H7 (cell line): ENCODE data around the gene ARMC2. TPM values are rescaled to one million over a fixed set of nuclear protein-coding genes. Genes with fewer than 3 reads are reported as not detected.
"Not testable (repeated sequence)": the region's sequence is repeated elsewhere in the genome, so short reads cannot be mapped to it uniquely, and the experiment has no call there.

Experiments
- DNase-seq: peaks from one replicate; pipeline ENCODE4 v3.0.0; 2012
- H3K27me3 ChIP-seq: 2 replicates; pipeline ENCODE4 v1.6.0; 2011; ENCODE audit warnings: mild to moderate bottlenecking, low read length; ENCODE audit not compliant: control insufficient read depth, insufficient read depth
- H3K36me3 ChIP-seq: replicated peaks from 2 replicates; pipeline ENCODE4 v1.5.1; 2011; ENCODE audit warnings: low read length; ENCODE audit not compliant: control insufficient read depth, insufficient read depth
- H3K4me3 ChIP-seq: 2 replicates; pipeline ENCODE4 v1.5.1; 2011; ENCODE audit warnings: low read depth, mild to moderate bottlenecking, control low read depth, low read length, moderate library complexity; ENCODE audit not compliant: insufficient read depth
- total RNA-seq: library from RNA; depleted of rRNA; stranded (reverse); fragments of >200 nt; shearing (Covaris generic); gene quantifications from 2 replicates; pipeline ENCODE4 v1.2.3, GENCODE V29; 2014

Gene ARMC2
- total RNA-seq, 1 experiment from 2014 or later, result 1.3 TPM

GRCh38 chr6:108896111-108896661 is 48.0 kb downstream of the ARMC2 start:
- Histone ChIP-seq H3K36me3 (no peaks in the 10 kb centered on the region), H3K4me3 (no peak overlapping the region), H3K27me3 (no peaks in the 10 kb centered on the region)
- DNase-seq, result no peak

GRCh38 chr6:108897371-108897770 is 49.1 kb downstream of the ARMC2 start:
- H3K27me3 ChIP-seq, result no peaks in the 10 kb centered on the region
- no peaks in the 10 kb centered on the region for H3K36me3 ChIP-seq
- no peak for DNase-seq
- no peak overlapping the region for H3K4me3 ChIP-seq

DNA sequence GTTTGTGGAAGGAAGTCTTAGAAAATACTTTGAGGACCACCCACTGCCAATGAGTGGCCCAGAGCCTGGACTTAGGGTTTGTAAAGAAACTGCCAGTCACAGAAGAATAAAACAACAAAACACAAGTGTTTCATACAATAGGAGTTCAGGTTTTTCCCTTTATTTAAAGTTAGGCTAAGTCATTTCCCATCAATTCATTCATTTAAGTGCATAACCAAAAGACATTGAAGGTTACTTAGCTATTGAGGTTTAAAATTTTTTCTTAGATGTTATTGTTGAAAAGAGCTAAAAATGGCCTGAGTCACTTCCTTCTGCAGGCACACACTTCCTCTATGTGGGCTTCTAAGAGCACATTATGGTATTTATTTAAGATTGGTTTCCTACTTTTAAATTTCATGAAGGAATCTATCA is 54.2 kb downstream of the ARMC2 start:
- no peak overlapping the region for H3K4me3 ChIP-seq
- no peak for DNase-seq
- no peaks in the 10 kb centered on the region for H3K27me3 ChIP-seq
- no peaks in the 10 kb centered on the region for H3K36me3 ChIP-seq

DNA sequence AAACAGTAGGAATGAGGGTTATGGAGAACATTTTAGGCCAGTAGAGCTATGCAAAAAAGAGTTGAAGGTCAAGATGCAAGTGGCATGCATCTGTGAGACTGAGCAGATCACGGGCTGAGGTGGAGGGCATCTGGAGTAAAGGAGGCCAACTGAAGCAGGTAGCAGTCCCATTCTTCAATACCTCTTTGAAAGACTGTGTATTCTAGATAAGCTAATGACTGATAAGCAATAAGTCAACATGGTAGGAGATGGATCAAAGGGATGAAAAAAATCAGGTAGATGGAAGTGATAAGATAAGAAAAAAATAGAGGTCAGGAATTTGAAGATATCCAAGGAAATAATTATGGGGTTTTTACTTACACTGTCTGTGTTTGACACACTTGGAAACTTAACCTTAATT is 55.6 kb downstream of the ARMC2 start:
- no peaks in the 10 kb centered on the region for H3K27me3 ChIP-seq
- H3K4me3 ChIP-seq, result no peak overlapping the region
- no peaks in the 10 kb centered on the region for H3K36me3 ChIP-seq
- DNase-seq, result no peak

- H3K4me3 ChIP-seq, result no peak overlapping the region
- no peaks in the 10 kb centered on the region for H3K27me3 ChIP-seq
- DNase-seq, result no peak
Measured at GRCh38 chr6:108904741-108905140, 56.5 kb downstream of the ARMC2 start.

DNA sequence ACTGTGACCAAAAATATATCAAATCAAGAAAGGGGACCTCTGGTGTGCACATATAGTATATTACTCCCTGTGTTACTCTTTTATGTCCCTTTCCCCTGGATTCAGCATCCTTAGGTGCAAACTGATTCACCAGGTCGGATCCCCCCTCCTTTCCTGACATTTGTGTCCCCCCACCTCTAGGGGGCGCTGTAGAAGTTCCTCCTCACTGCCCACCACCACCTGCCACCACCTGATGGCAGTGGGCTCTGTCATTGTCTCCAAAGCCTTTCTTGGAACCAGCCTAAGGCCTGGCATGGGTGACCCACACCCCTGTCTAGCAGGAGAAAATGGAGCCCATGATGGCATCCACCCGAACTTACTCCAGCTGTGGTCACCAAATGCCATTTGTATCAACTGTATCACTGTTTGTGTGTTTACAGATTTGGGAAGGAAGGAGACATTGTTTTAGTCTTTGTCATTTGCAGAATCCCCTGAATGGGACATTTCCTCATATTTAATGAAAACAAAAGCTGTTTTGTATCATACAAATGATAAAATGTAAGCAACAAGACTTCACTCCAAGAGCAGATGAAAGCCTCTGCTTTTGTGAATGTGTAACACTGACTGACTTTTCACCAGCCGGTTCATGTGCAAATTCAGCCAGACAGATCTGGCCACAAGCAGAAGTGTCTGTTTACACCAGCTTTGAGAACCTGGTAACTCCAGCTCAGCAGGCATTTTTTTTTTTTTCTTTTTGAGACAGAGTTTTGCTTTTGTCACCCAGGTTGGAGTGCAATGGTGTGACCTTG is 66.2 kb downstream of the ARMC2 start:
- H3K4me3 ChIP-seq, result no peak overlapping the region
- H3K27me3 ChIP-seq, result no peaks in the 10 kb centered on the region
- H3K36me3 ChIP-seq, result no peaks in the 10 kb centered on the region
- peak; percentile 82 for DNase-seq

More at GRCh38 chr6:108904741-108905140, 56.5 kb downstream of the ARMC2 start:
- H3K36me3 ChIP-seq, result no peaks in the 10 kb centered on the region

DNA sequence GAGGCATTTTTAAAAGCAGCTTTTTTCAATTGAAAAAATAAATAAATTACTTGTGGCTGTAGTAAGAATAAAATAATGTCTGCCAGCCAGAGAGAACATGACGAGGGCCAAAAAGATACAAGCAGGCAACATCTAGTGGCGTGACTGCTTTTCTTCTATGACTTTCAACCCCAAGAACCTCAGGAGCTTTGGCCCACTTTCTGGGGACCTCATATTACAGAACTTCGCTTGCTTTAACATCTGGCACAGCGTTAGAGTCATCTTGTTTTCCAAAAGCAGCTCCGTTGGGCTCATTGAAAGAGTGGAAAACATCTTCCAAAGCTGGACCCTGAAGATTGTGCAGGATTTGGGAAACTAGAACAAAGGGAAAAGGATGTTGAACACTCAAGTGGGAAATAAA is 67.0 kb downstream of the ARMC2 start:
- H3K27me3 ChIP-seq, result no peaks in the 10 kb centered on the region
- no peak overlapping the region for H3K4me3 ChIP-seq
- H3K36me3 ChIP-seq, result no peaks in the 10 kb centered on the region
- DNase-seq, result no peak

DNA sequence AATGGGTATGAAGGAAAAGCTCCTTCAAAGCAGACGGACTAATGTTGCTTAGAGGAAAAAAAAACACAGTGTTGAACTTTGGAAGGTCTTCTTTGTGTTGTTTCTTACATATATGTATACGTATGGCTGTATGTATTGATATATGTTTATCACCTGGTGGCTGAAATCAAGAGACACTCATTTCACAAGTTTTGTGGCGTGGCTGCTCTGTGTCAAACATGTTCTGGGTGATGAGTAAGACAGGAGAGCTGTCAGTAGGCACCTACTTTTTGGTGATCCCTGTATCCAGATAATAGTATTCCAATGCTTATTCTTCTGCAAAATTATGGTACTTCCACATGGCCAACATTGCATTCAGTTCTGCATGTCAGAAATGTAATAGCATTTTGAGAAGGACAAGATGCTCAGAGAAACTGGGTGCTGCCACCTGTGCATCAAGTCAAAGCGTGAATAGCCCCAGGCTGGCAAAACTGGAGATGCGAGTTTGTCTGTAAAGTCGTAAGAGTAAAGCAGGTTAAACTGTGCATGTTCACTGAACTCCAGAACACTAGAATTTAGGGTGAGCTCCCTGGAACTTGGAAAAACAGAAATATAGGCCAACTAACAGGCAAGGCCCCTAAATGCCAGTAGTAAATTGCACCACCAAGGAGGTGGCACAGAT is 67.9 kb downstream of the ARMC2 start:
- DNase-seq, result no peak
- Histone ChIP-seq H3K27me3 (no peaks in the 10 kb centered on the region), H3K36me3 (no peaks in the 10 kb centered on the region), H3K4me3 (no peak overlapping the region)

DNA sequence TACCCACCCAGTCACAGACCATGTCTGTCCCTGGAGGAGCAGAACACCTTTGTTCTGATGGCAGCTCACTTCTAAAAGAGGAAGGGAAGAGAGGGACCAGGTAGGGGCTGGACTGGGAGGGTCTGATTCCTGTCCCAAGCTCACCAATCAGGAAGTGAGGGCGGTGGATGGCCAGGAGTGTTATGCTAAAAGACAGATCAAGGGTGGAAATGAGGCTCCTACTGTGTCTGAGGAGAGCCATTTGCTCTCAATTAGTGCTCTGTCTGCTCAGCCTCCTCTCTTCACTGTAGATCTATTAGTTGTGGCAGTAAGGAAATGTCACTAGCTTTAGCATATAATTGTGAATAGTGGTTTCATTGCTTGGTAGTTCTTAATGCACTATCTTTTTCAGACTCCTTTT is 72.5 kb downstream of the ARMC2 start:
- H3K36me3 ChIP-seq, result no peaks in the 10 kb centered on the region
- DNase-seq, result peak; percentile 67
- H3K4me3 ChIP-seq, result no peak overlapping the region
- H3K27me3 ChIP-seq, result no peaks in the 10 kb centered on the region

DNA sequence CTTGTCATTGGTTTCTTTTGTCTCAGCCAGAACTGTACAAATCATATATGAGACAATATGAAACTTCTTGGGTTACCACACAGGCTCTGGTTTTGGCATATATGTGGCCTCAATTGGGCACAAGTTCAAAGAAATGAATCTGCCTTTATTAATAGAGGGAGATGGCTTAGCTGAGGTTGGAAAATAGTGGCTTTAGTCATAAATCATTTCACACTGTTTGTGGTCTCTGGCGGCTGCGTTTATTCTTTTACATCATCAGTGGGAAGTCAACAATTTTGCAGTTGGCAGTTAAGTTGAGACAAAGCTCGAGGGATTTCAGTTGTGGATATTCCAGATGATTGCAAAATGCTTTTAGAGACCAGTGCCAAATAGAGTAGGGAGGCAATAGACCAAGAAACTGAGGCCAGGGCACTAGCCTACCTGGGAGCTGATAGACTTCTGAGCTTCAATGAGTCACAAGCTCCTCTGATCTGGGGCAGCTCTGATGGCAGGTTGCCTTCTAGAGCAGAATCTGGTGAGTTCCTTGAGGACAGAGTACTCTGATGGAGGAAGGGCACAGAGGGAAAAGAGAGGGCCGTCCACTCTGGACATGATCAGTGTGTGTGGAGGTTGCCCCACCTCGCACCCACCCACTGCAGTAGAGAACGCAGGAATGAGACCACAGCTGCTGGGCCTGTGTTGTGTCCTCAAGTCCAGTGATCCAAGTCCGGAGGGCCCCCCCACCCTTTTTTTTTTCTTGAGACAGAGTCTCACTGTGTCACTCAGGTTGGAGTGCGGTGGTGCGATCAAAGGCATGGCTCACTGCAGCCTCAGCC is 73.5 kb downstream of the ARMC2 start:
- no peaks in the 10 kb centered on the region for H3K27me3 ChIP-seq
- no peak for DNase-seq
- no peaks in the 10 kb centered on the region for H3K36me3 ChIP-seq
- H3K4me3 ChIP-seq, result no peak overlapping the region

DNA sequence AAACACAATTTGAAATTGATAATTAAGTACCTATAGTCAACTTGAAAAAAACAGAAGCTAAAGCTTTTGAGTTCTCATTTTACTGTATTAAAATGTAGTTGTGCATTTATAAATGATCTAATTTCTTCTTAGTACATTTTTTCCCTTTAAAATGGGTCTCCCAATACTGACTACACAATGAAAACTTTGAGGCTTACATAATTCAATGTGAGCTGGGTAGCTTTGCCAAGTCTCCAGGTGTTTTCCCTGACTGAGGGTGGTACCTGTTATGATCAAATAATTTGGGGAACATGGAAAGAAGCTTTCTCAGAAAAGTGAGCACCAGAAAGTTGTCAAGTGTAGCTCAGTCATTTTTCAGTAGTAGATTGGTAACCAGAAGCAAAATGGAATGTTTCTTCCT is 74.3 kb downstream of the ARMC2 start:
- no peaks in the 10 kb centered on the region for H3K27me3 ChIP-seq
- H3K4me3 ChIP-seq, result no peak overlapping the region
- DNase-seq, result no peak
- no peaks in the 10 kb centered on the region for H3K36me3 ChIP-seq

DNA sequence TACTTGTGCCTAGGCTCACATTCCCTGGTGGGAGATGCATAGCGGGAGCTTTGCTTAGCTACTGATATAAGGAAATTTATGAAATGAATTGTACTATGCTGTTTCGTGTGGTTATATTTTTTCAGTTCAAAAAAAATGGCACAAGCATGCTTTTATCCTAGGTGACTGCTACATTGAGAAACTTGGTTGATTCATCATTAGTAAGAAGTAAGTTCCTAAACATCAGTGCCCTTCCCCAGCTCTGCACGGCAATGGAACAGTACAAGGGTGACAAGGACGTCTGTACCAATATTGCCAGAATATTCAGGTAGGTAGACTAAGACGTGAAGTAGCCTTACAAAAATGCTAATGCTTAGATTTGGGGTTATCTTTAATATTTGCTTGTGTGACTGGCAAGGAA is 79.7 kb downstream of the ARMC2 start:
- no peaks in the 10 kb centered on the region for H3K36me3 ChIP-seq
- H3K4me3 ChIP-seq, result no peak overlapping the region
- H3K27me3 ChIP-seq, result no peaks in the 10 kb centered on the region
- DNase-seq, result no peak

- Histone ChIP-seq H3K27me3 (no peaks in the 10 kb centered on the region), H3K36me3 (no peaks in the 10 kb centered on the region), H3K4me3 (no peak overlapping the region)
- no peak for DNase-seq
Measured at GRCh38 chr6:108928650-108929049, 80.4 kb downstream of the ARMC2 start.

GRCh38 chr6:108931090-108931489 is 82.9 kb downstream of the ARMC2 start:
- not testable (repeated sequence) for H3K36me3 ChIP-seq, H3K4me3 ChIP-seq, H3K27me3 ChIP-seq, DNase-seq
